HCT116 (cell line): Measurements from ENCODE around the gene FABP6. TPM values are rescaled to one million over a fixed set of nuclear protein-coding genes. Genes with fewer than 3 reads are reported as not detected.

Source experiments
- ATAC-seq: fragments of 200-7000 bp; cut with Tn5 transposase; 2 replicates; pipeline ENCODE4 v1.9.1; 2020; ENCODE audit warnings: mild to moderate bottlenecking, moderate library complexity
- BruUV-seq: library from RNA; stranded (reverse); fragments of 400-500 nt; replicated peaks from 2 replicates; lab custom pipeline; 2021; lab: Mats Ljungman, UMichigan
- CTCF ChIA-PET: fragments of 300-600 bp; sonication (Branson Sonifier 250); formaldehyde crosslinking; loops from one replicate; lab custom pipeline; 2021; ENCODE audit warnings: antibody characterized with exemption; lab: Charles Lee
- POLR2A ChIA-PET: fragments of 300-600, 350-600 bp; sonication (Branson Sonifier 250); formaldehyde crosslinking; loops from one replicate; lab custom pipeline; 2021; ENCODE audit warnings: antibody characterized with exemption; lab: Charles Lee
- RAD21 ChIA-PET, 2 experiments: fragments of 300-600 bp; sonication (Branson Sonifier 250); formaldehyde crosslinking; loops; one replicate each; lab custom pipeline; 2023; ENCODE audit warnings: low total read pairs in 2 of 2; ENCODE audit not compliant: uncharacterized antibody in 2 of 2, unreplicated experiment in 2 of 2, low non-redundant PET in 1 of 2; lab: Charles Lee
- DNase-seq: peaks from one replicate; pipeline ENCODE4 v3.0.0-alpha.2; 2010; ENCODE audit warnings: low read depth, low spot score
- H2AFZ ChIP-seq: fragments of 200-600 bp; shearing (Covaris generic), sonication (generic); 2 replicates; pipeline ENCODE4 v1.6.1; 2017; ENCODE audit warnings: low read depth, mixed run types, mixed read lengths, antibody characterized with exemption, low read length; ENCODE audit not compliant: poor library complexity, severe bottlenecking
- H3K27ac ChIP-seq: 2 replicates; pipeline ENCODE4 v1.5.1; 2012; ENCODE audit warnings: low read depth, low read length
- H3K27me3 ChIP-seq: fragments of 200-600 bp; sonication (generic); 2 replicates; pipeline ENCODE4 v1.6.1; 2016; ENCODE audit warnings: mixed run types, low read length, mixed read lengths; ENCODE audit not compliant: insufficient read depth
- H3K36me3 ChIP-seq, 2 experiments: fragments of 200-500 bp in 1 of 2; fragments of 200-600 bp in 1 of 2; sonication (Bioruptor generic) in 1 of 2; sonication (generic) in 1 of 2; 2 replicates each; pipeline versions ENCODE4 v1.5.1 to v1.6.1; 2014 to 2016; ENCODE audit warnings: low read length in 2 of 2, inconsistent platforms in 1 of 2, mixed read lengths in 1 of 2, mixed run types in 1 of 2; ENCODE audit not compliant: insufficient read depth in 2 of 2, control insufficient read depth in 1 of 2
- H3K4me1 ChIP-seq, 2 experiments: fragments of 200-600 bp in 1 of 2; sonication (generic) in 1 of 2; 2 replicates each; pipeline versions ENCODE4 v1.5.1 to v1.6.1; 2012 to 2017; ENCODE audit warnings: low read length in 2 of 2, inconsistent platforms in 1 of 2, mild to moderate bottlenecking in 1 of 2, mixed read lengths in 1 of 2, mixed run types in 1 of 2, moderate library complexity in 1 of 2; ENCODE audit not compliant: insufficient read depth in 2 of 2, control insufficient read depth in 1 of 2
- H3K4me2 ChIP-seq: fragments of 200-600 bp; sonication (generic); 2 replicates; pipeline ENCODE4 v1.6.1; 2017; ENCODE audit warnings: mixed run types, low read length, mixed read lengths
- H3K4me3 ChIP-seq, 2 experiments: fragments of 200-600 bp in 1 of 2; sonication (generic) in 1 of 2; replicated peaks in 1 of 2; 2 replicates each; pipeline ENCODE4 v1.5.1; 2011 to 2016; ENCODE audit warnings: low read length in 2 of 2, control low read depth in 1 of 2, low read depth in 1 of 2, mild to moderate bottlenecking in 1 of 2, mixed read lengths in 1 of 2, mixed run types in 1 of 2
- H3K79me2 ChIP-seq: fragments of 200-600 bp; sonication (generic); 2 replicates; pipeline ENCODE4 v1.6.1; 2017; ENCODE audit warnings: mild to moderate bottlenecking, mixed run types, low read length, moderate library complexity, mixed read lengths; ENCODE audit not compliant: insufficient read depth
- H3K9ac ChIP-seq: fragments of 200-600 bp; sonication (generic); 2 replicates; pipeline ENCODE4 v1.6.1; 2016; ENCODE audit warnings: low read length, mixed read lengths
- H3K9me2 ChIP-seq: fragments of 200-600 bp; sonication (generic), shearing (Covaris generic); 2 replicates; pipeline ENCODE4 v1.6.1; 2017; ENCODE audit warnings: mixed run types, mild to moderate bottlenecking, moderate library complexity; ENCODE audit not compliant: insufficient read depth
- H3K9me3 ChIP-seq, 2 experiments: fragments of 200-500 bp in 1 of 2; fragments of 200-600 bp in 1 of 2; sonication (Bioruptor generic) in 1 of 2; sonication (generic) in 1 of 2; 2 replicates each; pipeline ENCODE4 v1.6.1; 2014 to 2017; ENCODE audit warnings: low read length in 2 of 2, mixed read lengths in 2 of 2, inconsistent platforms in 1 of 2, low read depth in 1 of 2, mild to moderate bottlenecking in 1 of 2, mixed run types in 1 of 2, moderate library complexity in 1 of 2; ENCODE audit not compliant: control insufficient read depth in 1 of 2, insufficient read depth in 1 of 2
- H4K20me1 ChIP-seq: fragments of 200-600 bp; sonication (generic), shearing (Covaris generic); 2 replicates; pipeline ENCODE4 v1.6.1; 2017; ENCODE audit warnings: mixed run types, mild to moderate bottlenecking, moderate library complexity; ENCODE audit not compliant: insufficient read depth
- CBX3 ChIP-seq: IDR thresholded peaks from 2 replicates; pipeline ENCODE4 v1.6.1; 2012; ENCODE audit warnings: low read depth
- EZH2 ChIP-seq: fragments of 200-600 bp; sonication (generic); IDR thresholded peaks from 2 replicates; pipeline ENCODE4 v1.6.1; 2017; ENCODE audit warnings: antibody characterized with exemption, mixed run types
- FOSL1 ChIP-seq: IDR thresholded peaks from 2 replicates; pipeline ENCODE4 v1.6.1; 2012; ENCODE audit warnings: low read depth
- JUND ChIP-seq: IDR thresholded peaks from 2 replicates; pipeline ENCODE4 v1.6.1; 2012
- RAD21 ChIP-seq: IDR thresholded peaks from 2 replicates; pipeline ENCODE4 v1.6.1; 2012; ENCODE audit warnings: low read depth, mild to moderate bottlenecking
- SRF ChIP-seq: IDR thresholded peaks from 2 replicates; pipeline ENCODE4 v1.6.1; 2012; ENCODE audit warnings: low read depth
- TCF7L2 ChIP-seq: IDR thresholded peaks from 2 replicates; pipeline ENCODE4 v1.7.0; 2011; ENCODE audit warnings: borderline replicate concordance, inconsistent platforms; ENCODE audit not compliant: insufficient read depth, insufficient read length; ENCODE audit errors: extremely low read depth
- intact Hi-C: fragments of 100-400 bp; cut with micrococcal nuclease; formaldehyde crosslinking; loops from 2 replicates; pipeline ENCODE4 v1.10.0; 2022
- total RNA-seq: library from RNA; stranded (reverse); gene quantifications from one replicate; pipeline ENCODE4 v1.2.1, GENCODE V29; 2021; ENCODE audit not compliant: unreplicated experiment
- TF ChIP-seq, protein P1 (sequence below): IDR thresholded peaks from 2 replicates; pipeline ENCODE4 v1.6.1; 2012
- TF ChIP-seq, protein P2 (sequence below): IDR thresholded peaks from 2 replicates; pipeline ENCODE4 v1.6.1; 2012
- TF ChIP-seq, protein P3 (sequence below), 3 experiments: fragments of 200-600 bp in 1 of 3; sonication (generic) in 1 of 3; IDR thresholded peaks in 2 of 3; conservative IDR thresholded peaks in 1 of 3; 2 replicates each; pipeline ENCODE4 v1.5.1; 2012 to 2017; ENCODE audit warnings: low read depth in 2 of 3, low read length in 2 of 3, antibody characterized with exemption in 1 of 3, borderline replicate concordance in 1 of 3, control low read depth in 1 of 3, mild to moderate bottlenecking in 1 of 3, mixed read lengths in 1 of 3, mixed run types in 1 of 3, moderate library complexity in 1 of 3; ENCODE audit not compliant: insufficient read depth in 1 of 3

FABP6 gene
- total RNA-seq, 1 experiment from 2014 or later = 8.5 TPM

DNA sequence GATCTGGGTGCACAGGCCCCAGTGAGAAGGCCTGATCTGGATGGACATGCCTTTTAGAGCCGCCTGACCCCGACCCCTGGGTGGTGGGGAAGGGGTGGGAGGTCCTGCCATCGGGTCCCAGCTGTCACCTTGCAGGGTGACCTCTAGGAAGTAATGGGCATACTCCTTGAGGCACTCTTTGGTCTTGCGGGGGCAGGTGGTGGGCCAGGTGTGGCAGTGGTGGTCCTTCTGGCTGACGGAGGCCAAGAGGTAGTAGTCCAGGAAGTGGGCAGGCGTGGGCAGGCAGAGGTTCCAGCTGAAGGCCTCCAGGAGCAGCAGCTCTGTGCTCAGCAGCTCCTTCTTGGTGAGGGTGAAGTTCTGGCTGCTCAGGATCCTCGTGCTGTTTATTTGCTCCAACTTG is 30.0 kb downstream of the FABP6 start:
- Histone ChIP-seq H3K36me3 (no peaks in the 10 kb centered on the region), H2AFZ (no peak overlapping the region), H3K79me2 (no peaks in the 10 kb centered on the region), H3K9me3 (no peaks in the 10 kb centered on the region), H3K4me2 (no peak overlapping the region), H3K9me2 (no peaks in the 10 kb centered on the region), H3K9ac (no peak overlapping the region), H3K27ac (no peak overlapping the region), H3K4me3 (no peak overlapping the region), H3K4me1 (no peaks in the 10 kb centered on the region), H4K20me1 (no peaks in the 10 kb centered on the region), H3K27me3 (no peaks in the 10 kb centered on the region)
- ChIA-PET CTCF (no interaction called here), RAD21 (no interaction called here), POLR2A (no interaction called here)
- BruUV-seq = no TSS peak
- ATAC-seq (no peak), DNase-seq (no peak)
- TF ChIP-seq TCF7L2 (no peak), RAD21 (no peak), CBX3 (no peak), SRF (no peak), JUND (no peak), EZH2 (no peak), FOSL1 (no peak)
- TF ChIP-seq, protein P1, sequence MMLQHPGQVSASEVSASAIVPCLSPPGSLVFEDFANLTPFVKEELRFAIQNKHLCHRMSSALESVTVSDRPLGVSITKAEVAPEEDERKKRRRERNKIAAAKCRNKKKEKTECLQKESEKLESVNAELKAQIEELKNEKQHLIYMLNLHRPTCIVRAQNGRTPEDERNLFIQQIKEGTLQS = no peak
- TF ChIP-seq, protein P2, sequence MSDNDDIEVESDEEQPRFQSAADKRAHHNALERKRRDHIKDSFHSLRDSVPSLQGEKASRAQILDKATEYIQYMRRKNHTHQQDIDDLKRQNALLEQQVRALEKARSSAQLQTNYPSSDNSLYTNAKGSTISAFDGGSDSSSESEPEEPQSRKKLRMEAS = no peak
- intact Hi-C loops = no loop called here

DNA sequence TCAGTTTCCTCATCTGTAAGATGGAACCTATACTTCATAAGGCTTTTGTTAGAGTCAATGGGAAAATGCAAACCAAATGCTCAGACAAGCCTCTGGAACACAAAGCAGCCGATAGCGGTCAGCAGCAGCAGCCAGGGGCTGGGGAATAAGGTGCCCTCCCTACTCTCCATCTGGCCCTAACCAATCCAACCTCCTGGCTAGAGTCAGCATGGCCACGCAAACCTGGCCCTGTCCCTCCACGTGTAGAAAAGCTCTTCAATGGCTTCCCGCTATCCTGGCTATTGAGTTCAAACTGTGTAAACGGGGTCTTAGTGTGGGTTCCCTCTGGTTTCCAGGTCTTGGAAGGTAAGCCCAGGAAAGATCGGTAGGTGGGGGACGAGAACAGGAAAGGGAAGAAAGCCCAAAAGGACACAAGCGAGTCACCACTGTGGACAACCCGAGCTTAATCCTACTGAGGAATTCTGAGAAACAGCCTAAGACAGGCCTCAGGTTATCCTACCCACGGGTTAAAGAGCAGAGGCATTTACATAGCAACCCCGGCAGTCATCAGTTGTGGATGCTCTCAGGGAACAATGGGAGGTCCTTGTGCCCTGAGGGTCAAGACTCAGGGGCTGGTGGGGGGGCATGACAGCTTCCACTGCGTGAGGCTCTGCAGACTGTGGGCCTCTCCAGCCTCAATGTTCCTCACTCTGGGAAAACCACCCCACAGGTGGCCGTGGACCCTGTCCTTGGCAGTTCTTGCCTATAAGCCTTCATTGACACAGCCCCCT is 30.9 kb downstream of the FABP6 start:
- TF ChIP-seq, protein P3, sequence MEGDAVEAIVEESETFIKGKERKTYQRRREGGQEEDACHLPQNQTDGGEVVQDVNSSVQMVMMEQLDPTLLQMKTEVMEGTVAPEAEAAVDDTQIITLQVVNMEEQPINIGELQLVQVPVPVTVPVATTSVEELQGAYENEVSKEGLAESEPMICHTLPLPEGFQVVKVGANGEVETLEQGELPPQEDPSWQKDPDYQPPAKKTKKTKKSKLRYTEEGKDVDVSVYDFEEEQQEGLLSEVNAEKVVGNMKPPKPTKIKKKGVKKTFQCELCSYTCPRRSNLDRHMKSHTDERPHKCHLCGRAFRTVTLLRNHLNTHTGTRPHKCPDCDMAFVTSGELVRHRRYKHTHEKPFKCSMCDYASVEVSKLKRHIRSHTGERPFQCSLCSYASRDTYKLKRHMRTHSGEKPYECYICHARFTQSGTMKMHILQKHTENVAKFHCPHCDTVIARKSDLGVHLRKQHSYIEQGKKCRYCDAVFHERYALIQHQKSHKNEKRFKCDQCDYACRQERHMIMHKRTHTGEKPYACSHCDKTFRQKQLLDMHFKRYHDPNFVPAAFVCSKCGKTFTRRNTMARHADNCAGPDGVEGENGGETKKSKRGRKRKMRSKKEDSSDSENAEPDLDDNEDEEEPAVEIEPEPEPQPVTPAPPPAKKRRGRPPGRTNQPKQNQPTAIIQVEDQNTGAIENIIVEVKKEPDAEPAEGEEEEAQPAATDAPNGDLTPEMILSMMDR (IDR thresholded peaks at IDR 0.05 in 2 of 3, conservative IDR thresholded peaks at IDR 0.05 in 1 of 3; ENCODE audit: borderline replicate concordance in 1 of 3, insufficient read depth in 1 of 3, low read depth in 2 of 3, low read length in 2 of 3) = no peak
- TF ChIP-seq, all 23 proteins: peak for 0
- no peaks in the 10 kb centered on the region for H3K36me3 ChIP-seq
- H3K27me3 ChIP-seq = no peaks in the 10 kb centered on the region
- H3K9ac ChIP-seq = no peak overlapping the region
- CTCF ChIA-PET = no interaction called here
- H3K9me2 ChIP-seq = no peaks in the 10 kb centered on the region
- H3K27ac ChIP-seq = no peak overlapping the region
- POLR2A ChIA-PET = no interaction called here
- intact Hi-C loops = no loop called here
- H3K4me2 ChIP-seq = no peak overlapping the region
- RAD21 ChIA-PET = no interaction called here
- DNase-seq (no peak), ATAC-seq (no peak)
- H3K4me3 ChIP-seq = no peak overlapping the region
- H3K4me1 ChIP-seq = no peaks in the 10 kb centered on the region
- H3K79me2 ChIP-seq = no peaks in the 10 kb centered on the region
- BruUV-seq = no TSS peak
- H2AFZ ChIP-seq = no peak overlapping the region
- H4K20me1 ChIP-seq = no peaks in the 10 kb centered on the region
- H3K9me3 ChIP-seq = no peaks in the 10 kb centered on the region
